HL-60 (cell line): ENCODE results near the gene POLE.

Source experiments
- DNase-seq, 2 experiments: peaks; one replicate each; pipeline ENCODE4 v3.0.0-alpha.2; 2010 to 2020; ENCODE audit warnings: low read depth in 1 of 2, low spot score in 1 of 2
- H3K27ac ChIP-seq: fragments of 250-450 bp; sonication (Bioruptor Pico); replicated peaks from 2 replicates; pipeline ENCODE4 v1.5.1; 2020; ENCODE audit warnings: mild to moderate bottlenecking, moderate library complexity
- H3K27me3 ChIP-seq: fragments of 250-450 bp; sonication (Bioruptor Pico); 2 replicates; pipeline ENCODE4 v1.5.1; 2021; ENCODE audit warnings: mild to moderate bottlenecking, moderate library complexity; ENCODE audit not compliant: insufficient read depth, poor library complexity, severe bottlenecking
- H3K4me3 ChIP-seq: replicated peaks from 2 replicates; pipeline ENCODE4 v1.5.1; 2011; ENCODE audit warnings: mild to moderate bottlenecking, control low read depth, low read length; ENCODE audit not compliant: insufficient read depth
- CTCF ChIP-seq: IDR thresholded peaks from one replicate; pipeline ENCODE4 v1.5.1; 2011; ENCODE audit warnings: low read length, control low read depth, inconsistent platforms; ENCODE audit not compliant: insufficient read depth
- GABPA ChIP-seq: IDR thresholded peaks from 2 replicates; pipeline ENCODE4 v1.6.1; 2012; ENCODE audit warnings: low read depth
- POLR2AphosphoS5 ChIP-seq: IDR thresholded peaks from 2 replicates; pipeline ENCODE4 v1.6.1; 2012; ENCODE audit warnings: low read depth
- REST ChIP-seq: IDR thresholded peaks from 2 replicates; pipeline ENCODE4 v1.6.1; 2012; ENCODE audit warnings: low read depth; ENCODE audit not compliant: insufficient replicate concordance
- SPI1 ChIP-seq: IDR thresholded peaks from 2 replicates; pipeline ENCODE4 v1.6.1; 2012; ENCODE audit warnings: low read depth, mild to moderate bottlenecking, borderline replicate concordance
- microRNA-seq: library from miRNA; unstranded; fragments of <30 nt; microRNA quantifications from one replicate; pipeline ENCODE4, GENCODE V29; 2018

Gene POLE

GRCh38 chr12:132574271-132574996, 112.7 kb downstream of the POLE start:
- TF ChIP-seq POLR2AphosphoS5 = no peak
- TF ChIP-seq REST = no peak
- no peak for TF ChIP-seq SPI1
- TF ChIP-seq CTCF = no peak
- no peak for TF ChIP-seq GABPA
- no peak overlapping the region for H3K4me3 ChIP-seq

More at GRCh38 chr12:132574271-132574996, 112.7 kb downstream of the POLE start:
- Histone ChIP-seq H3K27ac (no peak overlapping the region), H3K27me3 (no peaks in the 10 kb centered on the region)
- no peak for DNase-seq

Small RNAs within 50 kb of the gene (microRNA-seq; reads per million reads assigned to microRNA genes)
- gene MIR6763 = 0.90 reads per million
